ENCODE measurements around the gene WDR93. TPM values are rescaled to one million over a fixed set of nuclear protein-coding genes. Genes with fewer than 3 reads are reported as not detected.

WDR93 gene
- total RNA-seq = 0.13 TPM in 1 of 2 replicates, not detected in the other

DNA sequence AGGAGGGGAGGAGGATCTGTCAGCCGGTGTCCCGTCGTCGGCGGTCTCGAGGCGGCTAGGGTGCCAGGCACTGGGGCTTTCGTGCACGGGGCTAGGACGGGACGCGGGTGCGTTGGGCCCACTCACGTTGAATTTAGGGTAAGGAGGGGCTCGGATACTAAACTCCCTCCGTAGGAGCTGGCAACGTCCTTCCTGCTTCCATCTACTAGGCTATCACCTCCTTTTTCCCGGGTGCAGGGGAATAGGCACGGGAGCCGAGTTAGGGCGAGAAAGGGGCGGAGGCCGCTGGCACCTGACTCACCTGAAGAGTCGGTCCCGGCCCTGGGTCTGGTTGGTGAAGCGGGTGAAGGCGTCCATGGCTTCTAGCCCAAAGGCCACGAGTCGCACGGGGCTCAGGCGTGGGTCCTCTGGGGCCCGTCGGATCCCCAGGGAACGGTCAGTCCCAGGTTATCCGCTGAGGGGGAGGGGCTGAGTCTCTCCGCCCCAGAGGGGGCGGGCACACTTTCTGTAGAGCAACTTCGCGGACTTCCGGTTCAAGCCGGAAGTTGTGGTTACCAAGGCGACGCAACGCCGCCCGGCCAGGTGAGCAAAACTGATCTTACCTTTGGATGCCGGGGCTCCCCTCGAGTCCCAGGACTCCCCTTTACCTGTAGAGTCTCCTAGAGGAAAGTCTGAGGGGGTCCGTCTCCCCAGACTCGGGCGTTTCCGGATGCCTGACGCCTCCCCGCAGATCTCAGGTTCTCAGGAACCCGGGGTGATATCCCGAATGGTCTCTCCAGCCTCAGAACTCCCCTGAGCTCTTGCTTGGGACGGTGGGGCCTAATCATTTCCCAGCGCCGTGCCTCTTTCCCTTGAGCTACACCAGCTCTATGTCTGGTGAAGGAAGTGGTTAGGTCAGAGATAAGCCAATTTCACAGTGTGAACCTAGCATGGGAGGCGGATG, at the start of gene WDR93, which contains the start of gene PEX11A:
Gene WDR93, plus strand, starts transcription at position 536 of the 943 bp plus-strand sequence. CDS start 10,936 bp downstream, outside the sequence.
Gene PEX11A, minus strand, starts transcription at position 479 of the 943 bp plus-strand sequence. Its CDS starts 122 bp downstream, at position 357.

GRCh38 chr15:89654847-89655805, 35.5 kb upstream of the WDR93 start, which contains the start of gene KIF7:
KIF7 (minus strand) TSS chr15:89655467; CDS start chr15:89652930, 2,537 bp downstream.

GRCh38 chr15:89679212-89679611, 11.4 kb upstream of the WDR93 start, which contains the start of gene PLIN1:
PLIN1 (minus strand) TSS chr15:89679367; CDS start chr15:89677489, 1,878 bp downstream.

GRCh38 chr15:89750560-89751542, 60.2 kb downstream of the WDR93 start, which contains the start of gene MESP1:
MESP1 (minus strand) TSS chr15:89751249; CDS start chr15:89751231, 18 bp downstream.

DNA sequence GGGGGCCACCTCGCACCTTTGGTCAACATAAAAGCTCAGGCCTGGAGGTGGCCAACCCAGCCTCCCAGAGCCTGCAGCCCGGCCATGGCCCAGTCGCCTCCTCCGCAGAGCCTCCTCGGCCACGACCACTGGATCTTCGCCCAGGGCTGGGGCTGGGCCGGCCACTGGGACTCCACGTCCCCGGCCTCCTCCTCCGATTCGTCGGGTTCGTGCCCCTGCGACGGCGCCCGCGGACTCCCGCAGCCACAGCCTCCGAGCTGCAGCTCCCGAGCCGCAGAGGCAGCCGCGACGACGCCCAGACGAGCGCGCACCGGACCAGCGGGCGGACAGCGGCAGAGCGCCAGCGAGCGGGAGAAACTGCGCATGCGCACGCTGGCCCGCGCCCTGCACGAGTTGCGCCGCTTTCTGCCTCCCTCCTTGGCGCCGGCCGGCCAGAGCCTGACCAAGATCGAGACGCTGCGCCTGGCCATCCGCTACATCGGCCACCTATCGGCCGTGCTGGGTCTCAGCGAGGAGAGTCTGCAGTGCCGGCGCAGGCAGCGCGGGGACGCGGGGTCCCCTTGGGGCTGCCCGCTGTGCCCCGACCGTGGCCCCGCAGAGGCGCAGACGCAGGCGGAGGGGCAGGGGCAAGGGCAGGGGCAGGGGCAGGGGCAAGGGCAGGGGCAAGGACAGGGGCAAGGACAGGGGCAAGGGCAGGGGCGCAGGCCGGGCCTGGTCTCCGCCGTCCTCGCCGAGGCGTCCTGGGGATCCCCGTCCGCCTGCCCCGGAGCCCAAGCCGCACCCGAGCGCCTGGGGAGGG, 85.9 kb downstream of the WDR93 start, which contains the start of gene MESP2:
Gene MESP2, plus strand, starts transcription at position 59 of the 799 bp plus-strand sequence. Its CDS starts 26 bp downstream, at position 85.

Small RNAs within 50 kb of the gene (small RNA-seq; reads per million reads assigned to genes)
- not detected for gene RNU6-132P

Other genes starting within 250 kb of the WDR93 start
- not detected in 2 replicates for gene RHCG, start 194.2 kb upstream of the WDR93 start, total RNA-seq
- 10.9 and 16.2 TPM in 2 replicates for gene TICRR, start 115.3 kb upstream of the WDR93 start, total RNA-seq
- gene KIF7, start 35.3 kb upstream of the WDR93 start, total RNA-seq = 6.5 and 7.8 TPM in 2 replicates
- under 0.01 TPM in 1 of 2 replicates, not detected in the other for gene PLIN1, start 11.4 kb upstream of the WDR93 start, total RNA-seq
- 3.1 and 5.2 TPM in 2 replicates for gene PEX11A, start 57 bp upstream of the WDR93 start, total RNA-seq
- 0.36 and 0.66 TPM in 2 replicates for gene MESP1, start 60.4 kb downstream of the WDR93 start, total RNA-seq
- 0.14 and 0.27 TPM in 2 replicates for gene MESP2, start 85.5 kb downstream of the WDR93 start, total RNA-seq
- gene ANPEP, start 124.0 kb downstream of the WDR93 start, total RNA-seq = 19.0 and 70.2 TPM in 2 replicates
- gene AP3S2, start 203.2 kb downstream of the WDR93 start, total RNA-seq = 39.5 and 53.2 TPM in 2 replicates
- gene ARPIN, start 222.1 kb downstream of the WDR93 start, total RNA-seq = 12.0 and 16.3 TPM in 2 replicates

Data from thoracic aorta endothelial cell (primary cell).